GM19467 (cell line): ENCODE measurements around the gene EPPIN.
"Not testable (repeated sequence)": the region's sequence is repeated elsewhere in the genome, so short reads cannot be mapped to it uniquely, and the experiment has no call there.

Experiments used
- ATAC-seq: cut with Tn5 transposase; IDR thresholded peaks from one replicate; pipeline ENCODE4 v1.9.1; 2021; ENCODE audit warnings: mild to moderate bottlenecking, moderate library complexity; ENCODE audit not compliant: unreplicated experiment

Gene EPPIN

DNA sequence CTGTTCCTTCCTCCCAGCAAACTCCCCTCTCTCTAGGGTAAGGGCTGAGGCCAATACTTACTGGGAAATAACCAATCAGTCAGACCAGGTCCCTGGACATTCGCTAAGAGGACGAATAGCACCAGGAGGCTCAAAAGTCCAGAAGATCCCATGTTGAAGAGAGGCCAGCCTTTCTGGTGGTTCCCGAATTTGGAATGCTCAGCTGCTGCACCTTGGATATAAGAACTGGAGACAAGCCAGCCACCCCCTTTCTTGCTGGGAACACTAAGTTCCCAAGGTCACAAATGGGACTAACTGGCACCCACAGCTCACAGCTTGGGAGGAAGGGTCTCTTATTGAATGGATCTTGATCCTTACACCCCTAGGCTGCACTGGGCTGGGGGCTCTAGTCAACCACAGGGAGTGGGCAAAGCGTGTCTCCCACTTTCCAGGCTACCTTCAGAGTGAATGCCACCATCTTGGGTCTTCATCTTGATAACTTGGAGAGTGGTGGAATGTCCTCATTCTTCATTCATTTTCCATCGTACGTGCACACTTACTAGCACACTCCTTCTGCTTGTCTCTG, at the start of gene EPPIN:
TSS of gene EPPIN (minus strand) at position 196 of the 565 bp plus-strand sequence. CDS start at position 152, 44 bp downstream.
- ATAC-seq = no peak

- no peak for ATAC-seq
These were observed 48.0 kb upstream of the EPPIN start for GRCh38 chr20:45595235-45595634.

- ATAC-seq = no peak
These were observed 46.3 kb upstream of the EPPIN start for GRCh38 chr20:45593498-45593897.

- peak; percentile 64 for ATAC-seq
These were observed 45.5 kb upstream of the EPPIN start for GRCh38 chr20:45592574-45593189.

DNA sequence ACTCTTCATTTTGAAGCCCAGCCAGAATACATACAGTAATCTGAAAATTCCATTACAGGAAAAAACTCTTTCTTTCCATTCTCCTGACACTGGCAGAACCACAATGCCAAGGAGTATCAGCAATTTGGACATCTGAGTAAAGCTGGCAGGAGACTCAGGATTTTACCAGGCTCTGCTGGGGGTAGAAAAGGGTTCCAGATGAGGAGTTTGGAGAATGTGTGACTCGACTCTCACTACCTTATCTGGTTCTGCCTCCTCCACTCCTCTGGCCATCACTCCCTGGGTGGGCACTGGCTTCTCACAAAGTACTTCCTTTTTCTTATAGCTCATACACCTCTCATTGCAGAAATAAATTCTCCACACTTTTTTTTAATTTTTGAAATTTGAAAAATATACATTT, 42.5 kb upstream of the EPPIN start:
- ATAC-seq = no peak

DNA sequence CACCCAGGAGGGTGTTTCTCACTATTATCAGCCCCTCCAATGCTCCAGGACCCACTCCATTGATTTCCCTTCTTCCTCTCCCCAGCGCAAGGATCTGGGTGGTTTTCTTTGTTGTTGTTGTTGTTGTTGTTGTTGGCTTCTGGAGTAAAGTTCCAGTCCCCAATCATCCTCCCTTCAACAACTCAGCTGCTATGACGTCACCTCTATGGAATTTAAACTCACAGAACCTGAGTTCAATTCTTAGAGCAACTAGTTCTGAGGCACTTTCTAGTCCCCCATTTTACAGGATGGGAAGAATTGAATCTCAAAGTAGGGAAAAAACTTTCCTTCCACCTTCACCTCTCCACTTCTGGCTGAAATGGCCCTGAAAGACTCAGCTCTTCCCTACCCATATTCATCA, 41.6 kb upstream of the EPPIN start:
- ATAC-seq = no peak

DNA sequence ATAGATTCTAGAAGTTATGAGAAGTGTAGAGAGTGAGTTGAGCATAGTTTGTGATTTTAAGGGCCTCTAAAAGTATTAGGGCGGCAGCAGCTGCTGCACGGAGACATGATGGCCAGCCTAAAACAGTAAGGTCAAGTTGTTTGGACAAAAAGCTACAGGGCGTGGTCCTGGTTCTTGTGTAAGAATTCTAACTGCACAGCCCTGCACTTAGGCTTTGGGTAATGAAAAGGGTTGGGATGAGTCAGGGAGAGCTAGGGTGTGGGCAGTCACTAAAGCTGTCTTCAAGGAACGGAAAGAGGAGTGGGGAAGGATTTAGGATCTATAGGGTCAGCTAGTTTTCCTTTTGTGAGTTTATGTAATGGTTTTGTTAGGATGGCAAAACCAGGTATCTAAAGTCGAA, 38.8 kb upstream of the EPPIN start:
- not testable (repeated sequence) for ATAC-seq

- ATAC-seq = not testable (repeated sequence)
These were observed 37.1 kb upstream of the EPPIN start for GRCh38 chr20:45584294-45584693.

GRCh38 chr20:45583502-45583901, 36.3 kb upstream of the EPPIN start:
- ATAC-seq = no peak

DNA sequence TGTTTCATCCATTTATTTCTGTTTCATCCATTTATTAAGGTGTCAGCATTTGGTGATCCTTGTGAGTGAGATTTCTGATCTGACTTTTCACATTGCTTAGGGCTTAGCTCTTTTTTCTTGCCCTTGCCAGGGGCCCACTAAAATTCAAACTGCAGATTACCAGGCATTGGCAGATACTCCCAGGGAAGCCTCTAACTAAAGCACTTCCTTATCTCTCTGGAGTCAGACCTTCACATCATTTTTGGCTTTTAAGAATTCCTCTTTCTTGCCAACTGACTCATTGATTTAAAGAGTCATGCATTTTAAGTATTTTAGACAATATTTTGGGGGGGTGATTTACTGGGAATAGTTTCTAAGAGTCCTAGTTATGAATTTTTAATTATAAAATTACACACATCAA, 34.5 kb upstream of the EPPIN start:
- ATAC-seq = no peak

DNA sequence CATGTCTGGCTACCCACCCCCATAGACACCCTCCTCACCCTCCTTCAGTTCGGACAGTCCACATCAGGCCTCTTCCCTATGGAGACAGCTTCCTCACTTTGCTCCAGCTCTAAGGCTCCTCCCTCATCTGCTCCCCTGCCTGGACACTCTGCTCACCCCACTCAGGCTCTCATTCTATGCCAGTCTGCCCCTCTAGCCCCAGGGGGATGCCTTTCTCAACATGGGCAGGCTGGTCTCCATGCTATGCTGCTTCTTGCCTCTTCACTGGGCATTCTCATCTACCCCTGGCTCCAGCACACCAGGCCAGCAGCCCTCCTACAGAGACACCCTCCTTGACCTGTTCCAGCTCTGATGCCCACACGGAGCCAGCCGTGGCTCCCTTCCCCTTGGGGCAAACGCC, 32.0 kb upstream of the EPPIN start, which contains the start of gene WFDC8:
TSS of gene WFDC8 (minus strand) at position 101 of the 400 bp plus-strand sequence. CDS start at position 64, 37 bp downstream.
- ATAC-seq = no peak

DNA sequence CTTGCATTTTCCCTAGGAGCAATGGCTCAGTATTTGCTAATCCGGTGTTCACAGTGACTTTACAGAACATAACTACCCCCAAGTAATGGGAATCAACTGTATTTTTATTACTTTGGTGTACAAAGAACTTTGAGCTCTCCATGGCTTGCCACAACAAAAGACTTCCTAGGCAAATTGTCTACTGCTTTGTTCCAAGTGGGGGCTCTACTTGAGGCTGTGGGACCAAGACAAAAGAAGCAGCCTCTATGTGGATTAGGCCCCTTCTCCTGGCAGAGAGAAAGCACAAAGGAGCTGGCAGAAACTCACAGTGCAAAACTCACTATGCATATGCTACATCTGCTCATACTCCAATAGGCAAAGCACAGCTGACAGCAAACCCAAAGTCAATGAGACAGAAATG, 31.0 kb upstream of the EPPIN start:
- no peak for ATAC-seq

GRCh38 chr20:45576995-45577394, 29.8 kb upstream of the EPPIN start:
- ATAC-seq = no peak

- no peak for ATAC-seq
These were observed 28.7 kb upstream of the EPPIN start for GRCh38 chr20:45575931-45576330.

- not testable (repeated sequence) for ATAC-seq
These were observed 22.4 kb upstream of the EPPIN start for GRCh38 chr20:45569650-45570049.

DNA sequence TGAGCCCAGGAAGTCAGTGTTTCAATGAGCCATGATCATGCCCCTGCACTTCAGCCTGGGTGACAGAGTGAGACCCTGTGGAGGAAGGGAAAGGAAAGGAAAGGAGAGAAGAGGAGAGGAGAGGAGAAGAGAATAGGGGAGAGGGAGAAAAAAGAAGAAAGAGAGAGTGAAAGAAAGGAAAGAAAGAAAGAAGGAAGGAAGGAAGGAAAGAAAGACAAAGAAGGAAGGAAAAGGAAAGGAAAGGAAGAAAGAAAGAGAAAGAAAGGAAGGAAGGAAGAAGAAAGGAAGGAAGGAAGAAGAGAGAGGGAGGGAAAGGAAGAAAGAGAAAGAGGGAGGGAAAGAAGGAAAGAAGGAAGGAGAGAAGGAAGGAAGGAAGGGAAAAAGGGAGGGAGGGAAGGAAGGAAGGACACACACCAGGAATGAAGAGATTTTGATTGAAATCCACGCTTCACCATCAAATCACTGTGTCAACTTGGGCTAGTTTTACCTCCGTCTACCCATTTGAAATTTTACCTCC, 17.6 kb upstream of the EPPIN start:
- ATAC-seq = no peak

DNA sequence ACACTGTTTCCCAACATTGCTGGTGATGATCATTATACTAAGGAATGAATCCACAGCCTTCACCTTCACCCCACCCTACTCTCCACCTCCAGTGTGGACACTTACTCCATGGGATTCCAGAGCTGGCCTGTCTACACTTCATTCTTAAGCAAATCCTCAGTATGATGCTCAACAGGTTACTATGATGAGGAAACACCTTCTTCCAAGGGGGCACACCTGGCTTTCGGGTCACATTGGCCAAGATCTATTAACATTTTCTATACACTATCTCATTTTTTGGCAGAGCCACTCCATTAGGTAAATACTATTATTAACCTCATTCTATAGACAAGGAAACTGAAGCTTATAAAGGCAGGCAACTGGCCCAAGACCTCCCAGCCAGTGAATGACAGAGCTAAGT, 8.0 kb upstream of the EPPIN start:
- no peak for ATAC-seq

DNA sequence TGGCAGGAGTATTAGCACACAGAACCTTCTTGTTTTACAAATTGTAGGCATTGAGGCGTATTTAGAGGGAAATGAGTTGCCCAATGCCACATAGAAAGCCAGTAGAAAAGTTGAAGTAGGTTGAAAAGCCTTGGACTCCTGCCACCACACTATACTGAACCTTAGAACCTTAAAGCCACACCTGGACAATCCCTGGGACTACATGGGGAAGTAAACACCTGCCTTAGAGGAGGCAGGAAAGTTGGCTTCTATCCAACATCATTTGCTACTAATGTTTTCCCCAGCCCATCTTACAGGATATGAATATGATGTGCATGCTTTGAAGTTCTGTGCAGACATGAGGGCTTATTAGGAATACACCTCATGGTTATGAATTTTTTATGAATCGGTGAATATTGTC, 5.3 kb upstream of the EPPIN start:
- no peak for ATAC-seq

DNA sequence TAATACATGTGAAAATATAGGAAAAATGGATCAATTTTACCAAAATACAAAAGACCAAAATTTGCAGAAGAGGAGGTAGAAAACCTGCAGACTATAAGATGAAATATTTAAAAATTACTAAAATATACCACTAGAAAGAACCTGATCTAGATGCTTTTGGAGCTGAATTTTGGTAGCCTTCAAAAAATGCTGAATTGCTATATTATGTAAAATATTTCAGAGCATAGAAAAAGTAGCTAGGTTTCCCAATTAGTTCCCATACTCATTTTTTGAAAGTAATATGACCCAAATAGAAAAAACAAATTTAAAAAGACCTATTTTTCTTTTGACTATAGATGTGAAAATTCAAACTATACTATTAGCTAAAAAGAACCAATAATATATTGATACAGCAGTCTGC, 3.6 kb upstream of the EPPIN start:
- ATAC-seq = no peak

DNA sequence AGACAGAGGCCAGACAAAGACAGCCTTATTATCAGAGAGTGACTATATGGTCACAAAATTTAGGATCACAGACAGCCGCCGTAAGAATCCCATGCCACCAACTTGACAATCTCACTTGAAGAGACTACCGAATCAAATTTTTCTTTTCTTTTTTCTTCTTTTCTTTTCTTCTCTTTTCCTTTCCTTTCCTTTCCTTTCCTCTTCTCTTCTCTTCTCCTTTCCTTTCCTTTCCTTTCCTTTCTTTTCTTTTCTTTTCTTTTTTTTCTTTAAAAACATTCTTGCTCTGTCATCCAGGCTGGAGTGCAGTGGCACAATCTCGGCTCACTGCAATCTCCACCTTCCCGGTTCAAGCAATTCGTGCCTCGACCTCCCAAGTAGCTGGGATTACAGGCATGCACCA, 1.2 kb upstream of the EPPIN start:
- no peak for ATAC-seq

GRCh38 chr20:45545754-45546453, 1.3 kb downstream of the EPPIN start:
- no peak for ATAC-seq

DNA sequence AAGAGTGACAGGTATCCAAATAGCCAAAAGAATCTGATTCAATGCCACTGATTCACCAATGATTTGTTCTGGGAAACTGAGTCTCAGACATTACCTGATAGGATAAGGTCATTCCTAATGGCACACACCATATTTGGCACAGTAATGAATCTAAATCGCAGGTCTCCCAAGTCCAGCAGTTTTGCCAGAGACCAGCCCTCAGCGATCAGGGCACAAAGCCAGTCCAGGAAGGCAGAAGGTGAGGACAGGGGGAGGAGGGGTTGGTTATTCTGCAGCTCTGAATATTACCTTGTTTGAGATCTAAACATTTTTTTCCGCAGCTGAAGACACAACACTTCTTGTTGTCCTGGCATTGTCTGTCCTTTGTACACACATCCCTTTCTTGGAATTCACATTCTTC, 1.9 kb downstream of the EPPIN start:
- ATAC-seq = no peak
